ENCODE measurements around the gene CD300A. TPM values are rescaled to one million over a fixed set of nuclear protein-coding genes. Genes with fewer than 3 reads are reported as not detected.

The CD300A gene
- total and polyA plus RNA-seq, 8 donors: 1.6 to 35.5 (median 2.6) TPM

- peaks cover 0 to 8% of the 10 kb centered on the region in 2 donors for H3K27me3 ChIP-seq
- peaks cover 0 to 45% of the 10 kb centered on the region in 2 donors for H3K4me1 ChIP-seq
- H3K9me3 ChIP-seq: peaks cover 0 to 7% of the 10 kb centered on the region in 2 donors
- H3K4me3 ChIP-seq: no peak overlapping the region
- peak overlapping the region; percentile 63 to 91 for H3K27ac ChIP-seq
- TF ChIP-seq CTCF (IDR thresholded peaks at IDR 0.05): no peak
- peak; percentile 76 for ATAC-seq
- intact Hi-C loops (cut with DNase I): no loop called here
- no peaks in the 10 kb centered on the region for H3K36me3 ChIP-seq
- DNase-seq: peak in 1 of 4 donors; percentile 73
Measured at GRCh38 chr17:74520016-74520434, 53.6 kb downstream of the CD300A start.

GRCh38 chr17:74520790-74521480 is 54.5 kb downstream of the CD300A start:
- peaks cover 0 to 8% of the 10 kb centered on the region in 2 donors for H3K27me3 ChIP-seq
- H3K4me3 ChIP-seq: peak overlapping the region in 1 of 2 donors; percentile 25
- intact Hi-C loops (cut with DNase I): no loop called here
- H3K9me3 ChIP-seq: peaks cover 0 to 7% of the 10 kb centered on the region in 2 donors
- DNase-seq (no peak), ATAC-seq (peak; percentile 64)
- peaks cover 0 to 53% of the 10 kb centered on the region in 2 donors for H3K4me1 ChIP-seq
- no peak for TF ChIP-seq CTCF (IDR thresholded peaks at IDR 0.05)
- no peaks in the 10 kb centered on the region for H3K36me3 ChIP-seq
- peak overlapping the region; percentile 63 to 91 for H3K27ac ChIP-seq

GRCh38 chr17:74521701-74522201 is 55.3 kb downstream of the CD300A start:
- Histone ChIP-seq H3K27me3 (peaks cover 0 to 4% of the 10 kb centered on the region in 2 donors), H3K4me1 (peaks cover 0 to 60% of the 10 kb centered on the region in 2 donors), H3K27ac (peak overlapping the region; percentile 63 to 91), H3K36me3 (no peaks in the 10 kb centered on the region), H3K4me3 (peak overlapping the region in 1 of 2 donors; percentile 25), H3K9me3 (peaks cover 0 to 7% of the 10 kb centered on the region in 2 donors)
- TF ChIP-seq CTCF (IDR thresholded peaks at IDR 0.05): no peak
- intact Hi-C loops (cut with DNase I): no loop called here
- ATAC-seq (peak; percentile 48), DNase-seq (no peak)

DNA sequence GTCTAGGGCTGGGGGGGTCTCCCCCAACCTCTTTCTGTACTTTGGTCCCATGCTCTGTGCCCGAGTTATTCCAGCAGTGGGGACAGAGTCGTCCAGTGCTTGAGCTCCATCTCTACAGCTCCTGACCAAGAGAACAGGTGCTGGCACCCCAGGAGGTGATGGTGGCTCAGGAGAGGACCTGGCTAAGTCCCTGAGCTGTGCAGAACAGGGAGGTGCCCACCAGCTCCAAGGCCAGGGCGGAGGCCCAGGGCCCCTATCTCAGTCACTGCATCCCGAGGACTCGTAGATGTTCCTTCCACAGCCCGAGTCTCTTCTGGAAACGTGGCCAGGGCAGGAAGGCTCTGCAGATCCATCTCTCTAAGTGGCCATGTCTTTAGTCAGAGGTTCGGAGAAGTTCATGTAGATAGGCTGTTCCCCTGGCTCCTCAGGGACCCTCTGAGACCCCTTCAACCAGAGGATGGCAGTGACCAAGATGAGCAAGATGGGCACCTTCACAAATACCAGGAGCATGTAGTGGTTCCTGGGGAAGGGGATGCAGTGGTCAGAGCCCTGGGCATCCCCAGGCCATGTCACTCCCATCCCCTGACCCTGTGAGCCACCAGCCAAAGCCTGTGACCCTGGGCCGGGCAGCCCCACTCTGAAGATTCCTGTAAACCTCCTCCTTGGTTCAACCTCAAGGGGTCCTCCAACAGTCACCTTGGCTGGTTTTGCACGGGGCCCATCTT is 56.1 kb downstream of the CD300A start:
- intact Hi-C loops (cut with DNase I): no loop called here
- no peak for ATAC-seq
- DNase-seq: no peak
- Histone ChIP-seq H3K9me3 (peaks cover 0 to 7% of the 10 kb centered on the region in 2 donors), H3K4me3 (peak overlapping the region in 1 of 2 donors; percentile 25), H3K27ac (peak overlapping the region; percentile 63 to 91), H3K36me3 (no peaks in the 10 kb centered on the region), H3K4me1 (peaks cover 0 to 68% of the 10 kb centered on the region in 2 donors), H3K27me3 (no peaks in the 10 kb centered on the region)
- TF ChIP-seq CTCF (IDR thresholded peaks at IDR 0.05): no peak

DNA sequence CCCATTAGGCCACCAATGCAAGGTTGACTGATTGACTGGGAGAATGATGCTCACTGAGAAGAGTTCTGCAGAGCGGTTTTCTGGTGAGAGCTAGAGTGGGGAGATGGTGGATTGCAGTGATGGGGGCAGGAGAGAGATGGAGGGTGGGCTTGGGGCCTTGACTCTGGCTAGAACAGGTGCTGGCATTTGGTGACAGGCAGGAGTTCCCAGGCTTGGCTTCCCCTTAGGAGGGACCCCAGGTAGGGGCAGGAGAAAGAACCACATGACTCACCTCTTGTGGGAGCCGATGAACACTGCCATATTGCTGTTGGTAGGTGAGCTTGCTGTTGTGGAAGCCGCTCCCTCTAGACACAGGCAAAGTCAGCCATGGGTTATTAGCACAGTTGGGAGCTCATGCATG is 56.9 kb downstream of the CD300A start:
- H3K27ac ChIP-seq: no peak overlapping the region
- TF ChIP-seq CTCF (IDR thresholded peaks at IDR 0.05): no peak

More for the DNA sequence above, 56.9 kb downstream of the CD300A start:
- H3K27me3 ChIP-seq: no peaks in the 10 kb centered on the region
- ATAC-seq: no peak
- H3K9me3 ChIP-seq: peaks cover 0 to 7% of the 10 kb centered on the region in 2 donors
- H3K4me3 ChIP-seq: no peak overlapping the region
- no peaks in the 10 kb centered on the region for H3K36me3 ChIP-seq
- intact Hi-C loops (cut with DNase I): no loop called here
- DNase-seq: peak in 1 of 4 donors; percentile 28
- peaks cover 0 to 76% of the 10 kb centered on the region in 2 donors for H3K4me1 ChIP-seq

Measured in left lung (tissue), 10 donors.